GM12878 (cell line): ENCODE measurements around the gene GRK6. TPM values are rescaled to one million over a fixed set of nuclear protein-coding genes. Genes with fewer than 3 reads are reported as not detected.
A peak's percentile ranks its signal among the peaks of the same experiment; 100 is the strongest.

Experiments
- CHD1 ChIP-seq: IDR thresholded peaks from 2 replicates; pipeline ENCODE4 v1.6.1; 2012; ENCODE audit warnings: low read depth, low read length, improper control_type of control experiment
- EZH2 ChIP-seq: IDR thresholded peaks from 2 replicates; pipeline ENCODE4 v1.6.1; 2012; ENCODE audit warnings: low read depth, mild to moderate bottlenecking, control low read depth, inconsistent platforms, low read length, borderline replicate concordance; ENCODE audit not compliant: control insufficient read depth
- FOXM1 ChIP-seq: IDR thresholded peaks from 2 replicates; pipeline ENCODE4 v1.6.1; 2012; ENCODE audit warnings: low read depth, mild to moderate bottlenecking, inconsistent platforms, low read length, moderate library complexity
- GABPA ChIP-seq: IDR thresholded peaks from 2 replicates; pipeline ENCODE4 v1.6.1; 2014; ENCODE audit warnings: antibody characterized with exemption, low read depth, mild to moderate bottlenecking, inconsistent platforms
- KDM1A ChIP-seq: fragments of 200-600 bp; sonication (generic); IDR thresholded peaks from 2 replicates; pipeline ENCODE4 v1.6.1; 2016; ENCODE audit warnings: borderline replicate concordance
- KLF5 ChIP-seq: fragments of 450-650 bp; IDR thresholded peaks from 2 replicates; pipeline ENCODE4 v1.6.1; 2014; ENCODE audit warnings: mild to moderate bottlenecking; ENCODE audit not compliant: partially characterized antibody
- MEF2B ChIP-seq: fragments of 450-650 bp; IDR thresholded peaks from 2 replicates; pipeline ENCODE4 v1.6.1; 2018; ENCODE audit warnings: mild to moderate bottlenecking, moderate library complexity; ENCODE audit not compliant: partially characterized antibody, poor library complexity, severe bottlenecking
- MTA2 ChIP-seq: fragments of 450-650 bp; IDR thresholded peaks from 2 replicates; pipeline ENCODE4 v1.6.1; 2016; ENCODE audit warnings: low read depth, mild to moderate bottlenecking, moderate library complexity
- POLR2AphosphoS5 ChIP-seq: IDR thresholded peaks from 2 replicates; pipeline ENCODE4 v1.6.1; 2011; ENCODE audit warnings: mild to moderate bottlenecking, low read length, inconsistent platforms
- SMAD1 ChIP-seq: fragments of 450-650 bp; IDR thresholded peaks from 2 replicates; pipeline ENCODE4 v1.6.1; 2018; ENCODE audit warnings: mild to moderate bottlenecking, low read depth; ENCODE audit not compliant: partially characterized antibody
- SUPT20H ChIP-seq: IDR thresholded peaks from 2 replicates; pipeline ENCODE4 v1.6.1; 2011; ENCODE audit warnings: low read depth, mild to moderate bottlenecking, low read length, moderate library complexity, borderline replicate concordance; ENCODE audit not compliant: control insufficient read depth
- TCF3 ChIP-seq: IDR thresholded peaks from 2 replicates; pipeline ENCODE4 v1.6.1; 2012; ENCODE audit warnings: low read depth, mild to moderate bottlenecking, low read length, borderline replicate concordance; ENCODE audit not compliant: insufficient read depth
- YBX1 ChIP-seq: fragments of 450-650 bp; IDR thresholded peaks from 2 replicates; pipeline ENCODE4 v1.6.1; 2016; ENCODE audit warnings: antibody characterized with exemption
- ZNF274 ChIP-seq: IDR thresholded peaks from one replicate; pipeline ENCODE4 v1.8.0; 2011; ENCODE audit not compliant: insufficient read length, insufficient read depth
- ZNF622 ChIP-seq: fragments of 450-650 bp; IDR thresholded peaks from 2 replicates; pipeline ENCODE4 v1.6.1; 2017; ENCODE audit warnings: mild to moderate bottlenecking, inconsistent platforms
- polyA plus RNA-seq, 11 experiments: library from polyadenylated mRNA; depleted of rRNA in 4 of 11; unstranded in 6 of 11; stranded (reverse) in 5 of 11; fragments of >200 nt; fragmentation: Nextera tagmentation in 4 of 11; fragmentation: Illumina TruSeq in 1 of 11; extraction: Ambion mirVana in 4 of 11; extraction: Trizol in 1 of 11; gene quantifications; 1 replicate in 1 of 11; 2 replicates in 10 of 11; pipeline versions ENCODE4 v1.2.1 to v1.2.3, GENCODE V29; 2011 to 2016; ENCODE audit warnings: inconsistent platforms in 2 of 11, missing spikeins in 2 of 11, low read depth in 1 of 11
- total RNA-seq, 4 experiments: library from RNA; depleted of rRNA in 3 of 4; stranded (reverse); fragments of >200 nt in 3 of 4; fragmentation: Illumina TruSeq in 1 of 4; extraction: Trizol in 1 of 4; gene quantifications; 2 replicates each; pipeline versions ENCODE4 v1.2.1 to v1.2.3, GENCODE V29; 2013 to 2021
- TF ChIP-seq, protein P1 (sequence below): fragments of 450-650 bp; formaldehyde crosslinking; IDR thresholded peaks from 2 replicates; pipeline ENCODE4 v1.4.0; 2020; ENCODE audit warnings: mild to moderate bottlenecking, moderate library complexity
- TF ChIP-seq, protein P2 (sequence below): fragments of 450-650 bp; IDR thresholded peaks from 2 replicates; pipeline ENCODE4 v1.6.1; 2016; ENCODE audit warnings: mild to moderate bottlenecking
- TF ChIP-seq, protein P3 (sequence below): fragments of 450-650 bp; IDR thresholded peaks from 2 replicates; pipeline ENCODE4 v1.6.1; 2016; ENCODE audit warnings: mild to moderate bottlenecking
- TF ChIP-seq, protein P4 (sequence below): IDR thresholded peaks from 2 replicates; pipeline ENCODE4 v1.6.1; 2012; ENCODE audit warnings: low read length, inconsistent platforms
- TF ChIP-seq, protein P5 (sequence below): fragments of 450-650 bp; IDR thresholded peaks from 2 replicates; pipeline ENCODE4 v1.6.1; 2017; ENCODE audit warnings: borderline replicate concordance

GRK6 gene
- total and polyA plus RNA-seq, 10 of the 15 experiments (the other 5 are each of a cell fraction or from before 2014, with no cell fraction given), result 0.79 to 124 (median 41.6) TPM

DNA sequence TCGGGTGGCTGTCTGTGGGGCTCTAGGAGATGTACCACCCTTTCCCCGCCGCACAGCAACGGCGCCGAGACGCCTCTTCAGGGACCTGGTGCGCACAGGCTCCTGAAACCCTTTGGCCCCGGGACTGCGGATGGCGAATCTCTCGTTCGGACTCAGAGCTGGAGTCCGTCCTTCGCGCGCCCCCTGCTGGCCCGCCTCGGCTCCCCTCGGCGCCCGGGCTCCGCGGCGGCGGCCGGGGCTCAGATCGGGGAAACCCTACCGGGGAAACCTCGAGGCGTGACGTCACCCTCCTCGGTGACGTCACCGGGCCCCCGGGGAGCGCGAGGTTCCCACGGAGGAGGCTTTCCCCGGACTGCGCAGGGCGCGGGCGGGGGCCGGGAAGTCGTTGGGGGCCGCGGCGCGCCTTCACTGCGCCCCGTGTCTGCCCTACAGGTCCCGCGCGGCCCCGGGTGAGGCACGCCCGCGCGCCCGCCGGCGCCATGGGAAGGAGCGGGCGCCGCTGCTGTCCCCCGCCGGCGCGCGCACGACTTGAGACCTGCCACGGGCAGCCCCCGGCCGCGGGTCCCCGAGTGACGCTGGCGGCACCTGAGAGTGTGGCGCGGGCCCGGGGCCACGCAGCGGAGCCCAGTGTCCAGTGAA, 28.0 kb downstream of the GRK6 start (continued):
- TF ChIP-seq, protein P1, sequence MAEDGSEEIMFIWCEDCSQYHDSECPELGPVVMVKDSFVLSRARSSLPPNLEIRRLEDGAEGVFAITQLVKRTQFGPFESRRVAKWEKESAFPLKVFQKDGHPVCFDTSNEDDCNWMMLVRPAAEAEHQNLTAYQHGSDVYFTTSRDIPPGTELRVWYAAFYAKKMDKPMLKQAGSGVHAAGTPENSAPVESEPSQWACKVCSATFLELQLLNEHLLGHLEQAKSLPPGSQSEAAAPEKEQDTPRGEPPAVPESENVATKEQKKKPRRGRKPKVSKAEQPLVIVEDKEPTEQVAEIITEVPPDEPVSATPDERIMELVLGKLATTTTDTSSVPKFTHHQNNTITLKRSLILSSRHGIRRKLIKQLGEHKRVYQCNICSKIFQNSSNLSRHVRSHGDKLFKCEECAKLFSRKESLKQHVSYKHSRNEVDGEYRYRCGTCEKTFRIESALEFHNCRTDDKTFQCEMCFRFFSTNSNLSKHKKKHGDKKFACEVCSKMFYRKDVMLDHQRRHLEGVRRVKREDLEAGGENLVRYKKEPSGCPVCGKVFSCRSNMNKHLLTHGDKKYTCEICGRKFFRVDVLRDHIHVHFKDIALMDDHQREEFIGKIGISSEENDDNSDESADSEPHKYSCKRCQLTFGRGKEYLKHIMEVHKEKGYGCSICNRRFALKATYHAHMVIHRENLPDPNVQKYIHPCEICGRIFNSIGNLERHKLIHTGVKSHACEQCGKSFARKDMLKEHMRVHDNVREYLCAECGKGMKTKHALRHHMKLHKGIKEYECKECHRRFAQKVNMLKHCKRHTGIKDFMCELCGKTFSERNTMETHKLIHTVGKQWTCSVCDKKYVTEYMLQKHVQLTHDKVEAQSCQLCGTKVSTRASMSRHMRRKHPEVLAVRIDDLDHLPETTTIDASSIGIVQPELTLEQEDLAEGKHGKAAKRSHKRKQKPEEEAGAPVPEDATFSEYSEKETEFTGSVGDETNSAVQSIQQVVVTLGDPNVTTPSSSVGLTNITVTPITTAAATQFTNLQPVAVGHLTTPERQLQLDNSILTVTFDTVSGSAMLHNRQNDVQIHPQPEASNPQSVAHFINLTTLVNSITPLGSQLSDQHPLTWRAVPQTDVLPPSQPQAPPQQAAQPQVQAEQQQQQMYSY (CRISPR knock-in tag), result no peak
- TF ChIP-seq KDM1A, result no peak
- no peak for TF ChIP-seq ZNF622
- no peak for TF ChIP-seq ZNF274
- TF ChIP-seq MEF2B, result peak; percentile 95
- no peak for TF ChIP-seq CHD1
- TF ChIP-seq, protein P2, sequence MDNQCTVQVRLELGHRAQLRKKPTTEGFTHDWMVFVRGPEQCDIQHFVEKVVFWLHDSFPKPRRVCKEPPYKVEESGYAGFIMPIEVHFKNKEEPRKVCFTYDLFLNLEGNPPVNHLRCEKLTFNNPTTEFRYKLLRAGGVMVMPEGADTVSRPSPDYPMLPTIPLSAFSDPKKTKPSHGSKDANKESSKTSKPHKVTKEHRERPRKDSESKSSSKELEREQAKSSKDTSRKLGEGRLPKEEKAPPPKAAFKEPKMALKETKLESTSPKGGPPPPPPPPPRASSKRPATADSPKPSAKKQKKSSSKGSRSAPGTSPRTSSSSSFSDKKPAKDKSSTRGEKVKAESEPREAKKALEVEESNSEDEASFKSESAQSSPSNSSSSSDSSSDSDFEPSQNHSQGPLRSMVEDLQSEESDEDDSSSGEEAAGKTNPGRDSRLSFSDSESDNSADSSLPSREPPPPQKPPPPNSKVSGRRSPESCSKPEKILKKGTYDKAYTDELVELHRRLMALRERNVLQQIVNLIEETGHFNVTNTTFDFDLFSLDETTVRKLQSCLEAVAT, result no peak
- peak; percentile 43; the same call in 1 of the 2 replicates for TF ChIP-seq TCF3
- peak; percentile 17 for TF ChIP-seq KLF5
- no peak for TF ChIP-seq POLR2AphosphoS5
- no peak for TF ChIP-seq SMAD1
- TF ChIP-seq MTA2, result no peak
- TF ChIP-seq EZH2, result no peak
- no peak for TF ChIP-seq SUPT20H
- TF ChIP-seq, protein P3, sequence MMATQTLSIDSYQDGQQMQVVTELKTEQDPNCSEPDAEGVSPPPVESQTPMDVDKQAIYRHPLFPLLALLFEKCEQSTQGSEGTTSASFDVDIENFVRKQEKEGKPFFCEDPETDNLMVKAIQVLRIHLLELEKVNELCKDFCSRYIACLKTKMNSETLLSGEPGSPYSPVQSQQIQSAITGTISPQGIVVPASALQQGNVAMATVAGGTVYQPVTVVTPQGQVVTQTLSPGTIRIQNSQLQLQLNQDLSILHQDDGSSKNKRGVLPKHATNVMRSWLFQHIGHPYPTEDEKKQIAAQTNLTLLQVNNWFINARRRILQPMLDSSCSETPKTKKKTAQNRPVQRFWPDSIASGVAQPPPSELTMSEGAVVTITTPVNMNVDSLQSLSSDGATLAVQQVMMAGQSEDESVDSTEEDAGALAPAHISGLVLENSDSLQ, result no peak
- TF ChIP-seq GABPA, result no peak
- no peak for TF ChIP-seq YBX1
- TF ChIP-seq, protein P4, sequence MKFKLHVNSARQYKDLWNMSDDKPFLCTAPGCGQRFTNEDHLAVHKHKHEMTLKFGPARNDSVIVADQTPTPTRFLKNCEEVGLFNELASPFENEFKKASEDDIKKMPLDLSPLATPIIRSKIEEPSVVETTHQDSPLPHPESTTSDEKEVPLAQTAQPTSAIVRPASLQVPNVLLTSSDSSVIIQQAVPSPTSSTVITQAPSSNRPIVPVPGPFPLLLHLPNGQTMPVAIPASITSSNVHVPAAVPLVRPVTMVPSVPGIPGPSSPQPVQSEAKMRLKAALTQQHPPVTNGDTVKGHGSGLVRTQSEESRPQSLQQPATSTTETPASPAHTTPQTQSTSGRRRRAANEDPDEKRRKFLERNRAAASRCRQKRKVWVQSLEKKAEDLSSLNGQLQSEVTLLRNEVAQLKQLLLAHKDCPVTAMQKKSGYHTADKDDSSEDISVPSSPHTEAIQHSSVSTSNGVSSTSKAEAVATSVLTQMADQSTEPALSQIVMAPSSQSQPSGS, result no peak
- TF ChIP-seq FOXM1, result no peak
- TF ChIP-seq, protein P5, sequence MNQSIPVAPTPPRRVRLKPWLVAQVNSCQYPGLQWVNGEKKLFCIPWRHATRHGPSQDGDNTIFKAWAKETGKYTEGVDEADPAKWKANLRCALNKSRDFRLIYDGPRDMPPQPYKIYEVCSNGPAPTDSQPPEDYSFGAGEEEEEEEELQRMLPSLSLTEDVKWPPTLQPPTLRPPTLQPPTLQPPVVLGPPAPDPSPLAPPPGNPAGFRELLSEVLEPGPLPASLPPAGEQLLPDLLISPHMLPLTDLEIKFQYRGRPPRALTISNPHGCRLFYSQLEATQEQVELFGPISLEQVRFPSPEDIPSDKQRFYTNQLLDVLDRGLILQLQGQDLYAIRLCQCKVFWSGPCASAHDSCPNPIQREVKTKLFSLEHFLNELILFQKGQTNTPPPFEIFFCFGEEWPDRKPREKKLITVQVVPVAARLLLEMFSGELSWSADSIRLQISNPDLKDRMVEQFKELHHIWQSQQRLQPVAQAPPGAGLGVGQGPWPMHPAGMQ, result no peak
